Measurements from ENCODE around the gene RALGAPA2.

RALGAPA2 gene

DNA sequence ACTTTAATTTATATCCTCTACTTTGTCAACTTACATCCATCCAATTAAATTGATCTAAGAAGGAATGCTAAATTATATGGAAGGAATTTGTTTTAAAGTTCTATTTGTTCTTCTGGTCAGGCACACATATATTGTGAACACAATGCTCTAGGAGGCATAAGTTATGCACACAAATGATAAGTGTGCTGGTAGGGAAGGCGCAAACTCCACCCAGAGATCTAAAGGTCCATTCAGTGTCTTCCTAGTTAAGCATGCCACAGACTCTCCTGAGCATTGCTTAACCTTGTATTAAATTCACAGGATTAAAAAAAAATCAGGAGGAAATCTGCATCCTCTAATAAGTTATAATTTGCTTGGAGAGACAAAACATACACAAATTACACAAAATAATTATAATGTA, 127.3 kb downstream of the RALGAPA2 start:
- H3K4me3 ChIP-seq (ENCODE audit: low read depth, low read length): no peak overlapping the region
- TF ChIP-seq, protein P1, sequence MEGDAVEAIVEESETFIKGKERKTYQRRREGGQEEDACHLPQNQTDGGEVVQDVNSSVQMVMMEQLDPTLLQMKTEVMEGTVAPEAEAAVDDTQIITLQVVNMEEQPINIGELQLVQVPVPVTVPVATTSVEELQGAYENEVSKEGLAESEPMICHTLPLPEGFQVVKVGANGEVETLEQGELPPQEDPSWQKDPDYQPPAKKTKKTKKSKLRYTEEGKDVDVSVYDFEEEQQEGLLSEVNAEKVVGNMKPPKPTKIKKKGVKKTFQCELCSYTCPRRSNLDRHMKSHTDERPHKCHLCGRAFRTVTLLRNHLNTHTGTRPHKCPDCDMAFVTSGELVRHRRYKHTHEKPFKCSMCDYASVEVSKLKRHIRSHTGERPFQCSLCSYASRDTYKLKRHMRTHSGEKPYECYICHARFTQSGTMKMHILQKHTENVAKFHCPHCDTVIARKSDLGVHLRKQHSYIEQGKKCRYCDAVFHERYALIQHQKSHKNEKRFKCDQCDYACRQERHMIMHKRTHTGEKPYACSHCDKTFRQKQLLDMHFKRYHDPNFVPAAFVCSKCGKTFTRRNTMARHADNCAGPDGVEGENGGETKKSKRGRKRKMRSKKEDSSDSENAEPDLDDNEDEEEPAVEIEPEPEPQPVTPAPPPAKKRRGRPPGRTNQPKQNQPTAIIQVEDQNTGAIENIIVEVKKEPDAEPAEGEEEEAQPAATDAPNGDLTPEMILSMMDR (IDR thresholded peaks at IDR 0.05; ENCODE audit: insufficient read depth, low read depth, low read length, missing control alignments): no peak
- no peak for DNase-seq (ENCODE audit: low read depth)

- DNase-seq (ENCODE audit: low read depth): no peak
- H3K4me3 ChIP-seq (ENCODE audit: low read depth, low read length): no peak overlapping the region
- TF ChIP-seq, protein P1 (IDR thresholded peaks at IDR 0.05; ENCODE audit: insufficient read depth, low read depth, low read length, missing control alignments): no peak
These were observed 129.7 kb downstream of the RALGAPA2 start for GRCh38 chr20:20582734-20583133.

- H3K4me3 ChIP-seq (ENCODE audit: low read depth, low read length): no peak overlapping the region
- DNase-seq (ENCODE audit: low read depth): no peak
- TF ChIP-seq, protein P1 (IDR thresholded peaks at IDR 0.05; ENCODE audit: insufficient read depth, low read depth, low read length, missing control alignments): no peak
These were observed 132.3 kb downstream of the RALGAPA2 start for GRCh38 chr20:20580139-20580538.

- no peak for DNase-seq (ENCODE audit: low read depth)
- H3K4me3 ChIP-seq (ENCODE audit: low read depth, low read length): no peak overlapping the region
- TF ChIP-seq, protein P1 (IDR thresholded peaks at IDR 0.05; ENCODE audit: insufficient read depth, low read depth, low read length, missing control alignments): no peak
These were observed 133.6 kb downstream of the RALGAPA2 start for GRCh38 chr20:20578838-20579237.

GRCh38 chr20:20573797-20574196, 138.6 kb downstream of the RALGAPA2 start:
- no peak for DNase-seq (ENCODE audit: low read depth)
- TF ChIP-seq, protein P1 (IDR thresholded peaks at IDR 0.05; ENCODE audit: insufficient read depth, low read depth, low read length, missing control alignments): no peak
- no peak overlapping the region for H3K4me3 ChIP-seq (ENCODE audit: low read depth, low read length)

GRCh38 chr20:20571068-20571780, 141.2 kb downstream of the RALGAPA2 start:
- no peak overlapping the region for H3K4me3 ChIP-seq (ENCODE audit: low read depth, low read length)
- DNase-seq (ENCODE audit: low read depth): no peak
- TF ChIP-seq, protein P1 (IDR thresholded peaks at IDR 0.05; ENCODE audit: insufficient read depth, low read depth, low read length, missing control alignments): no peak

Data from GM12865 (cell line).